Mammary epithelial cell (primary cell): ENCODE data around the gene ATP2A3.

Experiments
- EZH2 ChIP-seq: IDR thresholded peaks from 2 replicates; pipeline ENCODE4 v1.6.1; 2012; ENCODE audit warnings: low read length, inconsistent platforms, borderline replicate concordance
- TF ChIP-seq, protein P1 (sequence below), 2 donors: IDR thresholded peaks in 1 of 2; conservative IDR thresholded peaks in 1 of 2; 2 replicates each; pipeline ENCODE4 v1.5.1; 2011 to 2012; ENCODE audit warnings: inconsistent platforms in 2 of 2, low read length in 2 of 2, mild to moderate bottlenecking in 2 of 2, control low read depth in 1 of 2, low read depth in 1 of 2; ENCODE audit not compliant: insufficient read depth in 1 of 2; ENCODE audit errors: extremely low read depth in 1 of 2

DNA sequence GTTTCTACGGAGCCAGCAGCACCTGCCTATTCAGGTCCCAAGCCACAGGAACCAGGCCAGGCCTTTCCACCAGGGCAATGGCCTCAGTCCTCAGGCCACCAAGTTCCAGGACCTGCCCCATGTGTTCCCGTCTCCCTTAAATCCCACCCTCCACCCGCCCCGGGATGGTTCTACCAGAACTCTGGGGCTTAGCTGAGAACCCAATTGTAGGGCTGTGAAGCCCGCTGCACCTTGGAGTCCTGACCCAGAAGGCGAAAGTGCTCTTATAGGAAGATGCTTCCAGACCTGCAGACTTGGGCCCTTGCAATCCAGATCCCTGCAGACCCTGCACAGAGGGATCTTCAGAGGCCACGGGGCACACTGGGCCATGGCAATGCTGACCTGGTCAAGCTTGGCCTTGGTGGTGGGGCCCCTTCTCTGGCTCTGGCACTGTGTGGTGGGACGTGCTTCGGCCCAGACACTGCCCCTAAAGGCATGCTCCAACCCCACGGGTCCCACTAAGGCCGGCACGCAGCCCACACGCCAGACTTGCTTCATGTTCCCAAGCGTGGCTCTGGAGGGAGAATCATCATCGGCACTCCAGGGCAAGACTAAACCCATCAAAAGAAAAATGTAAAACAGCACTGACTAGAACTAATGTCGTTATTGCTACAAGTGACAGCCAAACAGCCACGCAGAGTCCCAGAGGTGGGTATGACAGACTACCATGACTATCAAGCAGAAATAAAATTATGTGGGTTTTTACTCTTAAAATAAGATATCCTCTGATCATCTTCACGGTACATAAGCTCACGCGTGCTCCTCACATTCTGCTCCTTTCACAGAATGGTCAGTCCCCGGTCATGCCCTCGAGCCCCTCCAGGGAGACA, 41.3 kb upstream of the ATP2A3 start:
- TF ChIP-seq, protein P1, sequence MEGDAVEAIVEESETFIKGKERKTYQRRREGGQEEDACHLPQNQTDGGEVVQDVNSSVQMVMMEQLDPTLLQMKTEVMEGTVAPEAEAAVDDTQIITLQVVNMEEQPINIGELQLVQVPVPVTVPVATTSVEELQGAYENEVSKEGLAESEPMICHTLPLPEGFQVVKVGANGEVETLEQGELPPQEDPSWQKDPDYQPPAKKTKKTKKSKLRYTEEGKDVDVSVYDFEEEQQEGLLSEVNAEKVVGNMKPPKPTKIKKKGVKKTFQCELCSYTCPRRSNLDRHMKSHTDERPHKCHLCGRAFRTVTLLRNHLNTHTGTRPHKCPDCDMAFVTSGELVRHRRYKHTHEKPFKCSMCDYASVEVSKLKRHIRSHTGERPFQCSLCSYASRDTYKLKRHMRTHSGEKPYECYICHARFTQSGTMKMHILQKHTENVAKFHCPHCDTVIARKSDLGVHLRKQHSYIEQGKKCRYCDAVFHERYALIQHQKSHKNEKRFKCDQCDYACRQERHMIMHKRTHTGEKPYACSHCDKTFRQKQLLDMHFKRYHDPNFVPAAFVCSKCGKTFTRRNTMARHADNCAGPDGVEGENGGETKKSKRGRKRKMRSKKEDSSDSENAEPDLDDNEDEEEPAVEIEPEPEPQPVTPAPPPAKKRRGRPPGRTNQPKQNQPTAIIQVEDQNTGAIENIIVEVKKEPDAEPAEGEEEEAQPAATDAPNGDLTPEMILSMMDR (conservative IDR thresholded peaks at IDR 0.05 in 1 of 2, IDR thresholded peaks at IDR 0.05 in 1 of 2; ENCODE audit: extremely low read depth in 1 of 2, insufficient read depth in 1 of 2, low read depth in 1 of 2, low read length in 2 of 2): no peak
- TF ChIP-seq EZH2: no peak
